Neural cell (in vitro differentiated cells): Measurements from ENCODE around the gene HSPB1. TPM values are rescaled to one million over a fixed set of nuclear protein-coding genes. Genes with fewer than 3 reads are reported as not detected.
"Not testable (repeated sequence)": the region's sequence is repeated elsewhere in the genome, so short reads cannot be mapped to it uniquely, and the experiment has no call there.

ENCODE experiments used
- H2AFZ ChIP-seq: fragments of 200-600, 300-800 bp; sonication (generic), shearing (Covaris generic); 2 replicates; pipeline ENCODE4 v1.6.0; 2014; ENCODE audit warnings: low read depth, mild to moderate bottlenecking, antibody characterized with exemption, low read length, moderate library complexity
- H3F3A ChIP-seq: fragments of 200-600 bp; shearing (Covaris generic); 2 replicates; pipeline ENCODE4 v1.6.1; 2016; ENCODE audit warnings: mild to moderate bottlenecking, moderate library complexity, mixed read lengths, antibody characterized with exemption, low read length; ENCODE audit not compliant: insufficient read depth, poor library complexity, severe bottlenecking
- H3K27ac ChIP-seq: fragments of 200-600, 300-800 bp; sonication (generic), shearing (Covaris generic); 2 replicates; pipeline ENCODE4 v1.5.1; 2014; ENCODE audit warnings: mild to moderate bottlenecking, low read length, moderate library complexity
- H3K27me3 ChIP-seq: fragments of 300-800, 200-600 bp; sonication (generic), shearing (Covaris generic); 2 replicates; pipeline ENCODE4 v1.6.0; 2014; ENCODE audit warnings: mild to moderate bottlenecking, low read depth, low read length, moderate library complexity; ENCODE audit not compliant: insufficient read depth
- H3K36me3 ChIP-seq: fragments of 300-800, 200-600 bp; sonication (generic), shearing (Covaris generic); 2 replicates; pipeline ENCODE4 v1.5.1; 2014; ENCODE audit warnings: mild to moderate bottlenecking, antibody characterized with exemption, low read length, moderate library complexity; ENCODE audit not compliant: insufficient read depth
- H3K4me2 ChIP-seq: fragments of 300-800, 200-600 bp; sonication (generic), shearing (Covaris generic); 2 replicates; pipeline ENCODE4 v1.6.0; 2014; ENCODE audit warnings: mild to moderate bottlenecking, low read length
- H3K4me3 ChIP-seq: fragments of 300-800, 200-600 bp; sonication (generic), shearing (Covaris generic); 2 replicates; pipeline ENCODE4 v1.5.1; 2014; ENCODE audit warnings: mild to moderate bottlenecking, low read length, moderate library complexity
- H3K79me2 ChIP-seq: fragments of 200-600 bp; shearing (Covaris generic); replicated peaks from 2 replicates; pipeline ENCODE4 v1.6.0; 2014; ENCODE audit warnings: mild to moderate bottlenecking, low read length, moderate library complexity; ENCODE audit not compliant: insufficient read depth
- H3K9ac ChIP-seq: fragments of 300-800, 200-600 bp; sonication (generic), shearing (Covaris generic); 2 replicates; pipeline ENCODE4 v1.6.1; 2016; ENCODE audit warnings: mild to moderate bottlenecking, low read length, mixed read lengths
- H3K9me2 ChIP-seq: fragments of 200-600 bp; shearing (Covaris generic); 2 replicates; pipeline ENCODE4 v1.6.1; 2016; ENCODE audit warnings: mild to moderate bottlenecking, low read length, mixed read lengths; ENCODE audit not compliant: insufficient read depth
- H3K9me3 ChIP-seq: fragments of 200-600, 300-800 bp; sonication (generic), shearing (Covaris generic); 2 replicates; pipeline ENCODE4 v1.6.1; 2016; ENCODE audit warnings: mild to moderate bottlenecking, mixed run types, low read length, moderate library complexity, mixed read lengths
- H4K20me1 ChIP-seq: fragments of 200-600 bp; shearing (Covaris generic); 2 replicates; pipeline ENCODE4 v1.6.1; 2016; ENCODE audit warnings: mild to moderate bottlenecking, mixed run types; ENCODE audit not compliant: insufficient read depth
- EP300 ChIP-seq: fragments of 450-650 bp; conservative IDR thresholded peaks from 2 replicates; pipeline ENCODE4 v1.6.1; 2014; ENCODE audit warnings: antibody characterized with exemption, mild to moderate bottlenecking, moderate library complexity; ENCODE audit not compliant: poor library complexity, severe bottlenecking
- EZH2 ChIP-seq: fragments of 200-600, 300-800 bp; shearing (Covaris generic), sonication (generic); IDR thresholded peaks from 2 replicates; pipeline ENCODE4 v1.6.1; 2014; ENCODE audit warnings: antibody characterized with exemption, low read length, borderline replicate concordance, mild to moderate bottlenecking; ENCODE audit not compliant: insufficient read depth, poor library complexity, severe bottlenecking
- MXI1 ChIP-seq: fragments of 450-650 bp; conservative IDR thresholded peaks from 2 replicates; pipeline ENCODE4 v1.6.1; 2014; ENCODE audit warnings: antibody characterized with exemption, mild to moderate bottlenecking; ENCODE audit not compliant: poor library complexity, severe bottlenecking
- POLR2AphosphoS5 ChIP-seq: IDR thresholded peaks from 2 replicates; pipeline ENCODE4 v1.6.1; 2012
- RAD21 ChIP-seq: fragments of 450-650 bp; conservative IDR thresholded peaks from 2 replicates; pipeline ENCODE4 v1.6.1; 2014; ENCODE audit warnings: antibody characterized with exemption, mild to moderate bottlenecking, moderate library complexity
- SMC3 ChIP-seq: fragments of 450-650 bp; conservative IDR thresholded peaks from 2 replicates; pipeline ENCODE4 v1.6.1; 2014; ENCODE audit warnings: antibody characterized with exemption, mild to moderate bottlenecking, moderate library complexity; ENCODE audit not compliant: poor library complexity
- TAF1 ChIP-seq: IDR thresholded peaks from 2 replicates; pipeline ENCODE4 v1.6.1; 2012; ENCODE audit warnings: low read depth
- polyA plus RNA-seq: library from polyadenylated mRNA; depleted of rRNA; stranded (reverse); fragments of >200 nt; gene quantifications from 2 replicates; pipeline ENCODE4 v1.2.3, GENCODE V29; 2014
- TF ChIP-seq, protein P1 (sequence below): IDR thresholded peaks from 2 replicates; pipeline ENCODE4 v1.6.1; 2012; ENCODE audit warnings: borderline replicate concordance
- TF ChIP-seq, protein P2 (sequence below): fragments of 450-650 bp; IDR thresholded peaks from 2 replicates; pipeline ENCODE4 v1.5.1; 2014; ENCODE audit warnings: antibody characterized with exemption, mild to moderate bottlenecking, moderate library complexity; ENCODE audit not compliant: poor library complexity, severe bottlenecking

The HSPB1 gene
- polyA plus RNA-seq, 1 donor from 2014 or later: 1.4 TPM

DNA sequence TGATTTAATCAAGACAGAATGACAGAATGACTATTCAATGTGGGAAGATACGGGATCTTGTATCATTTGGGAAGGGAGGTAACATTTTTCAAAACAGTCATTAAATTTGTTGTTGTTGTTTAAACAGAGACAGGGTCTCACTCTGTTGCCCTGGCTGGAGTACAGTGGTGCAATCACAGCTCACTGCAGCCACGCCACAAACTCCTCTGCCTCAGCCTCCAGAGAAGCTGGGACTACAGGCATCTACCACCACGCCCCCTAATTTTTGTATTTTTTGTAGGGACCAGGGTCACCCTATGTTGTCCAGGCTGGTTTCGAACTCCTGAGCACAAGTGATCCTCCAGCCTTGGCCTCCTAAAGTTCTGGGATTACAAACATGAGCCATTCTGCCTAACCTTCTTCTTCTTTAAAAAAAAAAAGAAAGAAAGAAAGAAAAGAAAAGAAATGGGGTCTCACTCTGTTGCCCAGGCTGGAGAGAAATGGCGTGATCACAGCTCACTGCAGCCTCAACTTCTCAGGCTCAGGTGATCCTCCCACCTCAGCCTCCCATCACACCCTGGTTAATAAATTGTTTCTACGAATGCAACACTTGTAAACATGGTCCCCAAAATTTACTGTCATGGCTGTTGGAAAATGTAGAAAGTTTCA is 32.0 kb downstream of the HSPB1 start:
- TF ChIP-seq, protein P1, sequence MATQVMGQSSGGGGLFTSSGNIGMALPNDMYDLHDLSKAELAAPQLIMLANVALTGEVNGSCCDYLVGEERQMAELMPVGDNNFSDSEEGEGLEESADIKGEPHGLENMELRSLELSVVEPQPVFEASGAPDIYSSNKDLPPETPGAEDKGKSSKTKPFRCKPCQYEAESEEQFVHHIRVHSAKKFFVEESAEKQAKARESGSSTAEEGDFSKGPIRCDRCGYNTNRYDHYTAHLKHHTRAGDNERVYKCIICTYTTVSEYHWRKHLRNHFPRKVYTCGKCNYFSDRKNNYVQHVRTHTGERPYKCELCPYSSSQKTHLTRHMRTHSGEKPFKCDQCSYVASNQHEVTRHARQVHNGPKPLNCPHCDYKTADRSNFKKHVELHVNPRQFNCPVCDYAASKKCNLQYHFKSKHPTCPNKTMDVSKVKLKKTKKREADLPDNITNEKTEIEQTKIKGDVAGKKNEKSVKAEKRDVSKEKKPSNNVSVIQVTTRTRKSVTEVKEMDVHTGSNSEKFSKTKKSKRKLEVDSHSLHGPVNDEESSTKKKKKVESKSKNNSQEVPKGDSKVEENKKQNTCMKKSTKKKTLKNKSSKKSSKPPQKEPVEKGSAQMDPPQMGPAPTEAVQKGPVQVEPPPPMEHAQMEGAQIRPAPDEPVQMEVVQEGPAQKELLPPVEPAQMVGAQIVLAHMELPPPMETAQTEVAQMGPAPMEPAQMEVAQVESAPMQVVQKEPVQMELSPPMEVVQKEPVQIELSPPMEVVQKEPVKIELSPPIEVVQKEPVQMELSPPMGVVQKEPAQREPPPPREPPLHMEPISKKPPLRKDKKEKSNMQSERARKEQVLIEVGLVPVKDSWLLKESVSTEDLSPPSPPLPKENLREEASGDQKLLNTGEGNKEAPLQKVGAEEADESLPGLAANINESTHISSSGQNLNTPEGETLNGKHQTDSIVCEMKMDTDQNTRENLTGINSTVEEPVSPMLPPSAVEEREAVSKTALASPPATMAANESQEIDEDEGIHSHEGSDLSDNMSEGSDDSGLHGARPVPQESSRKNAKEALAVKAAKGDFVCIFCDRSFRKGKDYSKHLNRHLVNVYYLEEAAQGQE: no peak
- TF ChIP-seq POLR2AphosphoS5: no peak
- TF ChIP-seq RAD21: no peak
- TF ChIP-seq EP300: no peak
- TF ChIP-seq SMC3: no peak
- no peak for TF ChIP-seq EZH2
- TF ChIP-seq TAF1: no peak
- TF ChIP-seq, protein P2, sequence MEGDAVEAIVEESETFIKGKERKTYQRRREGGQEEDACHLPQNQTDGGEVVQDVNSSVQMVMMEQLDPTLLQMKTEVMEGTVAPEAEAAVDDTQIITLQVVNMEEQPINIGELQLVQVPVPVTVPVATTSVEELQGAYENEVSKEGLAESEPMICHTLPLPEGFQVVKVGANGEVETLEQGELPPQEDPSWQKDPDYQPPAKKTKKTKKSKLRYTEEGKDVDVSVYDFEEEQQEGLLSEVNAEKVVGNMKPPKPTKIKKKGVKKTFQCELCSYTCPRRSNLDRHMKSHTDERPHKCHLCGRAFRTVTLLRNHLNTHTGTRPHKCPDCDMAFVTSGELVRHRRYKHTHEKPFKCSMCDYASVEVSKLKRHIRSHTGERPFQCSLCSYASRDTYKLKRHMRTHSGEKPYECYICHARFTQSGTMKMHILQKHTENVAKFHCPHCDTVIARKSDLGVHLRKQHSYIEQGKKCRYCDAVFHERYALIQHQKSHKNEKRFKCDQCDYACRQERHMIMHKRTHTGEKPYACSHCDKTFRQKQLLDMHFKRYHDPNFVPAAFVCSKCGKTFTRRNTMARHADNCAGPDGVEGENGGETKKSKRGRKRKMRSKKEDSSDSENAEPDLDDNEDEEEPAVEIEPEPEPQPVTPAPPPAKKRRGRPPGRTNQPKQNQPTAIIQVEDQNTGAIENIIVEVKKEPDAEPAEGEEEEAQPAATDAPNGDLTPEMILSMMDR: no peak
- no peak for TF ChIP-seq MXI1
- Histone ChIP-seq H3K9me3 (no peaks in the 10 kb centered on the region), H2AFZ (no peak overlapping the region), H3K4me2 (no peak overlapping the region), H3K36me3 (no peaks in the 10 kb centered on the region), H3F3A (no peaks in the 10 kb centered on the region), H3K4me3 (no peak overlapping the region), H3K9me2 (no peaks in the 10 kb centered on the region), H3K27me3 (no peaks in the 10 kb centered on the region), H3K79me2 (peaks cover 89% of the 10 kb centered on the region), H3K9ac (no peak overlapping the region), H4K20me1 (peaks cover 75% of the 10 kb centered on the region), H3K27ac (no peak overlapping the region)

DNA sequence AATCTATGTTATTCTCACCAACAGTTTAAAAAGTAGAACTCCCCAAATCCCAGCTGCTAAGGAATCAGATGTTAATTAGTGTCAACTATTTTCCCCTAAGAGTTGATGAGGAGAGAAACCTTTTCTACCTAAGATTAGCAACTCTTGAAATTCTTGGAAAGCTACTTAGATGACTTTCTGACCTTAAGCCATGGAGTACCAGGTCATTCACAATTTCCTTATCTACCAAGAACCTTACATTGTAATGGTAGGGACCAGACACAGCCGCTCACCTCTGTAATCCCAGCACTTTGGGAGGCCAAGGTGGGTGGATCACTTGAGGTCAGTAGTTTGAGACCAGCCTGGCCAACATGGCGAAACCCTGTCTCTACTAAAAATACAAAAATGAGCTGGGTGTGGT is 32.9 kb downstream of the HSPB1 start:
- H3K9me2 ChIP-seq, H3K4me3 ChIP-seq, H3K9me3 ChIP-seq, H2AFZ ChIP-seq, H3K36me3 ChIP-seq, H3K4me2 ChIP-seq, H3F3A ChIP-seq, H3K27ac ChIP-seq, H3K27me3 ChIP-seq, H3K9ac ChIP-seq: not testable (repeated sequence)
- Histone ChIP-seq H3K79me2 (peaks cover 95% of the 10 kb centered on the region), H4K20me1 (peaks cover 71% of the 10 kb centered on the region)

DNA sequence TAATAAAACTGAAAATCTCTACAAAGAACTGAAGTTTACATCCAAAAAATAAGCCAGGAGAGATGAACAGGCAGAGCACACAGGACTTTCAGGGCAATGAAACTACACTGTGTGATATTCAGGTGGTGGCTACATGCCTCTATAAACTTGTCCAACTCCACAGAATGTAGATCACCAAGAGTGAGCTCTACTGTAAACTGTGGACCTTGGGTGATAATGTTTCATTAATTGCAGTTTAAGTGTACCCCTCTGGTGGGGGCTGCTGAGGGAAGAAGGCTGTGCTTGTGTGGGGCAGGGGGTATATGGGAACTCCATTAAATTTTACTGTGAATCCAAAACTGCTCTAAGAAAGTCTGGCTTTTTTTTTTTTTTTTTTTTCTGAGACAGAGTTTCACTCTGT is 33.6 kb downstream of the HSPB1 start:
- H3K4me2 ChIP-seq: no peak overlapping the region
- no peaks in the 10 kb centered on the region for H3F3A ChIP-seq
- H2AFZ ChIP-seq: no peak overlapping the region
- H3K9me2 ChIP-seq: no peaks in the 10 kb centered on the region
- TF ChIP-seq, protein P2: no peak
- TF ChIP-seq POLR2AphosphoS5 (no peak), SMC3 (no peak), MXI1 (no peak), EZH2 (no peak), TAF1 (no peak), RAD21 (no peak), EP300 (no peak)
- TF ChIP-seq, protein P1: no peak
- H3K4me3 ChIP-seq: no peak overlapping the region
- no peak overlapping the region for H3K27ac ChIP-seq
- no peak overlapping the region for H3K9ac ChIP-seq
- no peaks in the 10 kb centered on the region for H3K36me3 ChIP-seq
- no peaks in the 10 kb centered on the region for H3K27me3 ChIP-seq
- H3K79me2 ChIP-seq: peaks cover 95% of the 10 kb centered on the region
- no peaks in the 10 kb centered on the region for H3K9me3 ChIP-seq
- H4K20me1 ChIP-seq: peaks cover 70% of the 10 kb centered on the region
